ENCODE results near the gene PLP2.

The PLP2 gene

DNA sequence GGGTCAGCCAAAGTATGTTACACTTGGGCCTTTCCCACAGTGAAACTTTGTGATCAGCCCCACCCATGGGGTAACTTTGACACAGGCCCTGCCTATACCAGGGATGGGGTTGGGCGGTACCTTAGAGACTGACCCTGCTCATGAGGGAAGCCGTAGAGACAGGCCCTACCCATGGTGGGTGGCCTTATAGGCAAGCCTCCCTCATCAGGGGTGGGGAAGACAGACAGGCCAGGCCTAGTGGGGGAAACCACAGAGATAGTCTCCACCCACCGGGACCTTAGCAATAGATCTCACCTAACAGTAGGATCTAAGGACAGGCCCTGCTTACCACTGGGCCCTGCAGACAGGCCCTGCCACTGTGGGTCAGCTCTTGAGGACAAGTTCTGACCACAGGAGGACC is 6.8 kb downstream of the PLP2 start:
- H3K4me1 ChIP-seq (ENCODE audit: control insufficient read depth, insufficient read depth, low read length), result peaks cover 27% of the 10 kb centered on the region
- peaks cover 9% of the 10 kb centered on the region for H3K36me3 ChIP-seq (ENCODE audit: control insufficient read depth, insufficient read depth, low read length)
- H3K27me3 ChIP-seq (ENCODE audit: control insufficient read depth, insufficient read depth, low read length), result no peaks in the 10 kb centered on the region
- no peak overlapping the region for H3K4me3 ChIP-seq (ENCODE audit: low read length)
- H3K9ac ChIP-seq (ENCODE audit: low read length), result no peak overlapping the region
- no peaks in the 10 kb centered on the region for H3K9me3 ChIP-seq (ENCODE audit: control insufficient read depth, low read length)

- Histone ChIP-seq H3K36me3 (ENCODE audit: control insufficient read depth, insufficient read depth, low read length) (peaks cover 4% of the 10 kb centered on the region), H3K27me3 (ENCODE audit: control insufficient read depth, insufficient read depth, low read length) (no peaks in the 10 kb centered on the region), H3K4me3 (ENCODE audit: low read length) (no peak overlapping the region)
These were observed 7.7 kb downstream of the PLP2 start for GRCh38 chrX:49179358-49179757.

GRCh38 chrX:49183701-49184281 is 12.1 kb downstream of the PLP2 start:
- Histone ChIP-seq H3K4me3 (ENCODE audit: low read length) (no peak overlapping the region), H3K36me3 (ENCODE audit: control insufficient read depth, insufficient read depth, low read length) (no peaks in the 10 kb centered on the region), H3K27me3 (ENCODE audit: control insufficient read depth, insufficient read depth, low read length) (no peaks in the 10 kb centered on the region), H3K9me3 (ENCODE audit: control insufficient read depth, low read length) (no peaks in the 10 kb centered on the region), H3K9ac (ENCODE audit: low read length) (no peak overlapping the region), H3K4me1 (ENCODE audit: control insufficient read depth, insufficient read depth, low read length) (peaks cover 17% of the 10 kb centered on the region)

More at GRCh38 chrX:49179358-49179757, 7.7 kb downstream of the PLP2 start:
- no peaks in the 10 kb centered on the region for H3K9me3 ChIP-seq (ENCODE audit: control insufficient read depth, low read length)
- H3K9ac ChIP-seq (ENCODE audit: low read length), result no peak overlapping the region
- peaks cover 27% of the 10 kb centered on the region for H3K4me1 ChIP-seq (ENCODE audit: control insufficient read depth, insufficient read depth, low read length)

GRCh38 chrX:49184294-49185281 is 12.9 kb downstream of the PLP2 start:
- Histone ChIP-seq H3K9ac (ENCODE audit: low read length) (peak overlapping the region; percentile 59), H3K9me3 (ENCODE audit: control insufficient read depth, low read length) (no peaks in the 10 kb centered on the region), H3K4me3 (ENCODE audit: low read length) (no peak overlapping the region)

DNA sequence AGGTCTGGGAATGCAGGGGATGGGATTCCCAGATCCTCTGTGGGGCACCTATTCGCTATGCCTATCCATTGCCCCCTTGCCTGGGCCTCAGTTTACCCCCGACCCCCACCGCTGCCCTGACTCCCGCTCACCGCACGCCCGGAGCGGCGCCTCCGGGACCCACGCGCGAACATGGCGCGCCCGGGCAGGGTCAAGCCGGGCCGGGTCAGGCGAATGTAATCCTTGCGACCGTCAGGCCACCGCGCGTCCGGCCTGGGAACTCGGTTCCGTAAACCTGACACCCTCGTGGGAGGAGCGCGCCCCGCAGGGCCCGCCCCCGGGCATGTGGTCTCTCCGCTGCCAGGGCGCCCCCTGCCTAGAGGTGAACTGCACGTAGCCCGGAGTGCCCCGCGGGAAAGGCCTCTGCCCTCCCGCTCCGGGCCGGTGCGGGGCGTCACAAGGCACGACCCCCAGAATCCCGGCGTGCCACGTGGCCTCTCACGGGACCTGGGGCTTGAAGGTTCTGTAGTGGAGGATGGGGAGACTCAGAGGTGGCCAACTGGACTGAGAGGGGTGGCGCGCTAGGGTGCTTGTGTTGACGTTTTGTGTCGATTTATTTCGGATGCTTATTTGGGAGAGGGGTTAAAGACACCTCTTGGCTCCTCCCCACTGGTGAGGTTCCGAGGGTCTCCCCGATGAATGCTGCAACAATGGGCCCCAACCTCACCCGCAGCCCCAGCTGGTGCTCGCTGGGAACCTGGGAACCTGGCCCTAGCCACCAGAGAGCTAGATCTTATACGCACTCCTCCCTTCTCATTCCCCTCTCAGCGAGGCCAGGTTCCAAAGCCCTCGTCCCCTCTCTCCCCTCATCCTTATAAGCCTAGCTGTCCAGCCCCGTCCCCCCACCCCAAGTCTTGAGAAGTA is 14.7 kb downstream of the PLP2 start, which contains the start of gene PRICKLE3:
PRICKLE3 (minus strand) TSS at position 249 of the 903 bp plus-strand sequence; CDS start at position 173, 76 bp downstream.
- H3K27me3 ChIP-seq (ENCODE audit: control insufficient read depth, insufficient read depth, low read length), result no peaks in the 10 kb centered on the region

More at GRCh38 chrX:49184294-49185281, 12.9 kb downstream of the PLP2 start:
- peaks cover 15% of the 10 kb centered on the region for H3K4me1 ChIP-seq (ENCODE audit: control insufficient read depth, insufficient read depth, low read length)
- H3K27me3 ChIP-seq (ENCODE audit: control insufficient read depth, insufficient read depth, low read length), result no peaks in the 10 kb centered on the region
- no peaks in the 10 kb centered on the region for H3K36me3 ChIP-seq (ENCODE audit: control insufficient read depth, insufficient read depth, low read length)

GRCh38 chrX:49187028-49187394 is 15.3 kb downstream of the PLP2 start:
- Histone ChIP-seq H3K27me3 (ENCODE audit: control insufficient read depth, insufficient read depth, low read length) (no peaks in the 10 kb centered on the region), H3K9ac (ENCODE audit: low read length) (no peak overlapping the region)

More for the DNA sequence above, 14.7 kb downstream of the PLP2 start, which contains the start of gene PRICKLE3:
- Histone ChIP-seq H3K9me3 (ENCODE audit: control insufficient read depth, low read length) (no peaks in the 10 kb centered on the region), H3K36me3 (ENCODE audit: control insufficient read depth, insufficient read depth, low read length) (no peaks in the 10 kb centered on the region), H3K4me3 (ENCODE audit: low read length) (peak within 1 kb of the TSS; percentile 63), H3K9ac (ENCODE audit: low read length) (peak within 1 kb of the TSS; percentile 66), H3K4me1 (ENCODE audit: control insufficient read depth, insufficient read depth, low read length) (peaks cover 20% of the 10 kb centered on the region)

DNA sequence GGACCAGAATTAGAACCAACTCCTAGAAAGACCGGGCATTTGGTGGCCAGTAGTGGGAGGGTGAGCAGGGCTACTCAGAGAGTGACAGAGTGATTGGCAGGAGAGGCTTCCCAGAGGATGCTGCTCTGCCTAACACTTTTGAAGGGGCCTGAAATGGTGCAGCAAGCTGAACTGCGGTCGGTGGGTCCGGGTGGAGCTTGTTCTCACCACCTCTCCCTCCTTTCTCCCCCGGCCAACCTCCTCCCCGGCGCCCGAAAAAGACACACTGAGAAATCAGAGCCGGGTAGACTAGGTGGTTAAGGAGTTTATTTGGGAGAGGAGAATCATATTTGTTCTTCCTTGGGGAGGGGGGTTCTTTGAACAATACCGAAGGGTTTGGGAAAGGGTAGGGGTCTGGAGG is 15.8 kb downstream of the PLP2 start:
- H3K4me1 ChIP-seq (ENCODE audit: control insufficient read depth, insufficient read depth, low read length), result peaks cover 20% of the 10 kb centered on the region

More at GRCh38 chrX:49187028-49187394, 15.3 kb downstream of the PLP2 start:
- H3K4me3 ChIP-seq (ENCODE audit: low read length), result no peak overlapping the region
- H3K36me3 ChIP-seq (ENCODE audit: control insufficient read depth, insufficient read depth, low read length), result no peaks in the 10 kb centered on the region
- H3K4me1 ChIP-seq (ENCODE audit: control insufficient read depth, insufficient read depth, low read length), result peaks cover 20% of the 10 kb centered on the region
- no peaks in the 10 kb centered on the region for H3K9me3 ChIP-seq (ENCODE audit: control insufficient read depth, low read length)

GRCh38 chrX:49188468-49189076 is 16.9 kb downstream of the PLP2 start:
- no peaks in the 10 kb centered on the region for H3K36me3 ChIP-seq (ENCODE audit: control insufficient read depth, insufficient read depth, low read length)
- no peaks in the 10 kb centered on the region for H3K27me3 ChIP-seq (ENCODE audit: control insufficient read depth, insufficient read depth, low read length)
- H3K9ac ChIP-seq (ENCODE audit: low read length), result no peak overlapping the region
- H3K4me1 ChIP-seq (ENCODE audit: control insufficient read depth, insufficient read depth, low read length), result peaks cover 20% of the 10 kb centered on the region
- H3K4me3 ChIP-seq (ENCODE audit: low read length), result no peak overlapping the region
- no peaks in the 10 kb centered on the region for H3K9me3 ChIP-seq (ENCODE audit: control insufficient read depth, low read length)

More for the DNA sequence above, 15.8 kb downstream of the PLP2 start:
- no peaks in the 10 kb centered on the region for H3K36me3 ChIP-seq (ENCODE audit: control insufficient read depth, insufficient read depth, low read length)
- no peaks in the 10 kb centered on the region for H3K27me3 ChIP-seq (ENCODE audit: control insufficient read depth, insufficient read depth, low read length)
- H3K9me3 ChIP-seq (ENCODE audit: control insufficient read depth, low read length), result no peaks in the 10 kb centered on the region
- no peak overlapping the region for H3K4me3 ChIP-seq (ENCODE audit: low read length)
- no peak overlapping the region for H3K9ac ChIP-seq (ENCODE audit: low read length)

DNA sequence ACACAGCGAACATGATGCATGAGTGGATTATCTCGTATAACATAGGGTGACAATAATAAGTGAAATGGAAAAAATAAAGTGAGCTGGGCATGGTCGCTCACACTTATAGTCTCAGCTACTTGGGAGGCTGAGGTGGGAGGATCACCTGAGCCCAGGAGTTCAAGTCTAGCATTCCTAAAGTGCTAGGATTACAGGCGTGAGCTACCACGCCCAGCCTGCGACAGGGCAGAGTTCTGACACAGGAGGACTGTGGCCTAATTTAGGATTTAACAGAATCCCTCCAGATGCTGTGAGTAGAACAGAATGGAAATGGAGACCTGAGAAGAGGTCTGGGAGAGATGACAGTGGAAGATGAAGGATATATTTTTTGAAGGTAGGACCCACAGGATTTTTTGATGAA is 17.9 kb downstream of the PLP2 start:
- peaks cover 16% of the 10 kb centered on the region for H3K4me1 ChIP-seq (ENCODE audit: control insufficient read depth, insufficient read depth, low read length)
- no peak overlapping the region for H3K9ac ChIP-seq (ENCODE audit: low read length)
- H3K4me3 ChIP-seq (ENCODE audit: low read length), result no peak overlapping the region

GRCh38 chrX:49190821-49191573 is 19.3 kb downstream of the PLP2 start:
- peak overlapping the region; percentile 41 for H3K4me3 ChIP-seq (ENCODE audit: low read length)
- H3K9me3 ChIP-seq (ENCODE audit: control insufficient read depth, low read length), result no peaks in the 10 kb centered on the region
- H3K36me3 ChIP-seq (ENCODE audit: control insufficient read depth, insufficient read depth, low read length), result no peaks in the 10 kb centered on the region
- no peaks in the 10 kb centered on the region for H3K27me3 ChIP-seq (ENCODE audit: control insufficient read depth, insufficient read depth, low read length)
- peak overlapping the region; percentile 77 for H3K9ac ChIP-seq (ENCODE audit: low read length)
- H3K4me1 ChIP-seq (ENCODE audit: control insufficient read depth, insufficient read depth, low read length), result peaks cover 9% of the 10 kb centered on the region

More for the DNA sequence above, 17.9 kb downstream of the PLP2 start:
- Histone ChIP-seq H3K36me3 (ENCODE audit: control insufficient read depth, insufficient read depth, low read length) (no peaks in the 10 kb centered on the region), H3K27me3 (ENCODE audit: control insufficient read depth, insufficient read depth, low read length) (no peaks in the 10 kb centered on the region), H3K9me3 (ENCODE audit: control insufficient read depth, low read length) (no peaks in the 10 kb centered on the region)

Measured in mucosa of stomach (tissue), 1 donor.